SU-DHL-6 (cell line): ENCODE measurements around the gene MPRIP.

Experiments
- EZH2phosphoT487 ChIP-seq: fragments of 200-600 bp; sonication (generic), shearing (Covaris generic); conservative IDR thresholded peaks from 2 replicates; pipeline ENCODE4 v1.6.1; 2018; ENCODE audit warnings: mild to moderate bottlenecking, antibody characterized with exemption, low read length, moderate library complexity, mixed read lengths
- TF ChIP-seq, protein P1 (sequence below): fragments of 200-600 bp; sonication (generic); IDR thresholded peaks from one replicate; pipeline ENCODE4 v1.5.1; 2017; ENCODE audit warnings: antibody characterized with exemption, mild to moderate bottlenecking, low read length, moderate library complexity; ENCODE audit not compliant: insufficient read depth, poor library complexity, severe bottlenecking

DNA sequence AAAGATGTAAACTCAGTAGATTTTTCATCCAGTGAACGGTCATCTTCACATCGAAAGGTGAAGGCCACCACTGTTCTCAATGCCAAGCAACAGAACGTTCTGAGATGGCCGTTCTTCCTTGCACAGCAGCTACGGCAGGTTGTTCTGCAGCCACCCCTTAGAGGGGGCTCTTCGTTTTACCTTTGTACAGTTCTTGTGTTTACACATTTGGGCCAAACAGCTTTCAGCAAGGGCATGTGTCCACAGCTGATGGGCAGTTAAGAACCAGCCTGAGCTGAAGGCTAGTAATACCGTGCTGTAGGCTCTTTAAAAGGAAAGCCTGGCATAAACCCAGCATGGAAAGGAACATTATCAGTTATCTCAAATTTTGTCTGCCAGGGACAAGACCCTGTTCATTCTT is 147.9 kb downstream of the MPRIP start:
- TF ChIP-seq, protein P1, sequence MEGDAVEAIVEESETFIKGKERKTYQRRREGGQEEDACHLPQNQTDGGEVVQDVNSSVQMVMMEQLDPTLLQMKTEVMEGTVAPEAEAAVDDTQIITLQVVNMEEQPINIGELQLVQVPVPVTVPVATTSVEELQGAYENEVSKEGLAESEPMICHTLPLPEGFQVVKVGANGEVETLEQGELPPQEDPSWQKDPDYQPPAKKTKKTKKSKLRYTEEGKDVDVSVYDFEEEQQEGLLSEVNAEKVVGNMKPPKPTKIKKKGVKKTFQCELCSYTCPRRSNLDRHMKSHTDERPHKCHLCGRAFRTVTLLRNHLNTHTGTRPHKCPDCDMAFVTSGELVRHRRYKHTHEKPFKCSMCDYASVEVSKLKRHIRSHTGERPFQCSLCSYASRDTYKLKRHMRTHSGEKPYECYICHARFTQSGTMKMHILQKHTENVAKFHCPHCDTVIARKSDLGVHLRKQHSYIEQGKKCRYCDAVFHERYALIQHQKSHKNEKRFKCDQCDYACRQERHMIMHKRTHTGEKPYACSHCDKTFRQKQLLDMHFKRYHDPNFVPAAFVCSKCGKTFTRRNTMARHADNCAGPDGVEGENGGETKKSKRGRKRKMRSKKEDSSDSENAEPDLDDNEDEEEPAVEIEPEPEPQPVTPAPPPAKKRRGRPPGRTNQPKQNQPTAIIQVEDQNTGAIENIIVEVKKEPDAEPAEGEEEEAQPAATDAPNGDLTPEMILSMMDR: no peak
- TF ChIP-seq EZH2phosphoT487: no peak
